ENCODE results near the gene TRAF2.
A peak's percentile ranks its signal among the peaks of the same experiment; 100 is the strongest.
"Not testable (repeated sequence)": the region's sequence is repeated elsewhere in the genome, so short reads cannot be mapped to it uniquely, and the experiment has no call there.

TRAF2 gene, protein sequence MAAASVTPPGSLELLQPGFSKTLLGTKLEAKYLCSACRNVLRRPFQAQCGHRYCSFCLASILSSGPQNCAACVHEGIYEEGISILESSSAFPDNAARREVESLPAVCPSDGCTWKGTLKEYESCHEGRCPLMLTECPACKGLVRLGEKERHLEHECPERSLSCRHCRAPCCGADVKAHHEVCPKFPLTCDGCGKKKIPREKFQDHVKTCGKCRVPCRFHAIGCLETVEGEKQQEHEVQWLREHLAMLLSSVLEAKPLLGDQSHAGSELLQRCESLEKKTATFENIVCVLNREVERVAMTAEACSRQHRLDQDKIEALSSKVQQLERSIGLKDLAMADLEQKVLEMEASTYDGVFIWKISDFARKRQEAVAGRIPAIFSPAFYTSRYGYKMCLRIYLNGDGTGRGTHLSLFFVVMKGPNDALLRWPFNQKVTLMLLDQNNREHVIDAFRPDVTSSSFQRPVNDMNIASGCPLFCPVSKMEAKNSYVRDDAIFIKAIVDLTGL

DNA sequence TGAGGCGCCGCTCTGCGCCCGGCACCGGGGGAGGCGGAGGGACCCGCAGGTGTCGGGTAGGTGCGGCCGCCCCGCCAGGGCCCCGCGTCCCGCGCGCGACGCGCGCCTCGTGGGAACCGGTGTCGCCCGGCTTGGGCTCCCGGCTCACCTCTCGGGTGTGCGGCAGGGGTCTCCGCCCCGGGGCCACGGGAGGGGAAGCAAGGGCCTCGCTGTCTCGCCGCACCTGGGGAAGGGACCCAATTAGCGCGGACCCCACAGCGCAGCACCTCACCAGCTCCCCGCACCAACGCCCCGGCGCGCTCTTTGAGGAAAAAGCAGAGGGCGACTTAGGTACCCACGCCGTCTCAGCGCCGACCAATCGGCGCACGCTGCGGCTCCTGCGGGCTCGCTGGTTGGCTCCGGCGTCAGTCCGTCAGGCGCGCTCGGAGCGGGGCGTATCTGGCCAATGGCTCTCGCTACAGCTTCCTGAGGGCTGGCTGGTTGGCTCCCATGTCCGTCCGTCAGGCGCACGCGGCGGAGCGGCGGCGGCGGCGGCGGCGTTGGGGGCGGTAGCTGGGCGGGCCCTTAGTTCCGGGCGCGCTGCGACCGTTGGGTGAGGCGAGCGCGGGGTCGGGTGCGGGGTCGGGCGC lies at the start of gene TRAF2:
TRAF2 (plus strand) TSS at position 567 of the 629 bp plus-strand sequence. CDS start 12,225 bp downstream, outside the sequence.
- no peaks in the 10 kb centered on the region for H3K9me2 ChIP-seq (ENCODE audit: low read depth, low read length)
- no peak within 1 kb of the TSS for H2AFZ ChIP-seq (ENCODE audit: low read length)
- H3K9ac ChIP-seq (ENCODE audit: low read length) = peak within 1 kb of the TSS; percentile 98
- H3K4me2 ChIP-seq (ENCODE audit: low read length) = peak within 1 kb of the TSS; percentile 83
- no peaks in the 10 kb centered on the region for H3F3A ChIP-seq (ENCODE audit: insufficient read depth, low read length)
- no peak for TF ChIP-seq EZH2 (IDR thresholded peaks at IDR 0.05; ENCODE audit: borderline replicate concordance, low read length)
- TF ChIP-seq, protein P1, sequence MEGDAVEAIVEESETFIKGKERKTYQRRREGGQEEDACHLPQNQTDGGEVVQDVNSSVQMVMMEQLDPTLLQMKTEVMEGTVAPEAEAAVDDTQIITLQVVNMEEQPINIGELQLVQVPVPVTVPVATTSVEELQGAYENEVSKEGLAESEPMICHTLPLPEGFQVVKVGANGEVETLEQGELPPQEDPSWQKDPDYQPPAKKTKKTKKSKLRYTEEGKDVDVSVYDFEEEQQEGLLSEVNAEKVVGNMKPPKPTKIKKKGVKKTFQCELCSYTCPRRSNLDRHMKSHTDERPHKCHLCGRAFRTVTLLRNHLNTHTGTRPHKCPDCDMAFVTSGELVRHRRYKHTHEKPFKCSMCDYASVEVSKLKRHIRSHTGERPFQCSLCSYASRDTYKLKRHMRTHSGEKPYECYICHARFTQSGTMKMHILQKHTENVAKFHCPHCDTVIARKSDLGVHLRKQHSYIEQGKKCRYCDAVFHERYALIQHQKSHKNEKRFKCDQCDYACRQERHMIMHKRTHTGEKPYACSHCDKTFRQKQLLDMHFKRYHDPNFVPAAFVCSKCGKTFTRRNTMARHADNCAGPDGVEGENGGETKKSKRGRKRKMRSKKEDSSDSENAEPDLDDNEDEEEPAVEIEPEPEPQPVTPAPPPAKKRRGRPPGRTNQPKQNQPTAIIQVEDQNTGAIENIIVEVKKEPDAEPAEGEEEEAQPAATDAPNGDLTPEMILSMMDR (IDR thresholded peaks at IDR 0.05; ENCODE audit: low read length) = no peak
- no peaks in the 10 kb centered on the region for H4K20me1 ChIP-seq (ENCODE audit: insufficient read depth, low read length)
- H3K27me3 ChIP-seq (ENCODE audit: insufficient read depth, low read length) = no peaks in the 10 kb centered on the region
- no peaks in the 10 kb centered on the region for H3K9me3 ChIP-seq (ENCODE audit: low read length)
- H3K4me3 ChIP-seq (ENCODE audit: low read depth, low read length, poor library complexity, severe bottlenecking) = peak within 1 kb of the TSS; percentile 98
- H3K36me3 ChIP-seq (ENCODE audit: insufficient read depth, low read length) = peaks cover 9% of the 10 kb centered on the region; the same call in 1 of the 2 replicates
- peaks cover 29% of the 10 kb centered on the region for H3K79me2 ChIP-seq (ENCODE audit: insufficient read depth, low read length)
- H3K27ac ChIP-seq (ENCODE audit: low read depth, low read length, poor library complexity, severe bottlenecking) = peak within 1 kb of the TSS; percentile 55
- H3K4me1 ChIP-seq (ENCODE audit: insufficient read depth, low read length, severe bottlenecking) = peaks cover 15% of the 10 kb centered on the region

DNA sequence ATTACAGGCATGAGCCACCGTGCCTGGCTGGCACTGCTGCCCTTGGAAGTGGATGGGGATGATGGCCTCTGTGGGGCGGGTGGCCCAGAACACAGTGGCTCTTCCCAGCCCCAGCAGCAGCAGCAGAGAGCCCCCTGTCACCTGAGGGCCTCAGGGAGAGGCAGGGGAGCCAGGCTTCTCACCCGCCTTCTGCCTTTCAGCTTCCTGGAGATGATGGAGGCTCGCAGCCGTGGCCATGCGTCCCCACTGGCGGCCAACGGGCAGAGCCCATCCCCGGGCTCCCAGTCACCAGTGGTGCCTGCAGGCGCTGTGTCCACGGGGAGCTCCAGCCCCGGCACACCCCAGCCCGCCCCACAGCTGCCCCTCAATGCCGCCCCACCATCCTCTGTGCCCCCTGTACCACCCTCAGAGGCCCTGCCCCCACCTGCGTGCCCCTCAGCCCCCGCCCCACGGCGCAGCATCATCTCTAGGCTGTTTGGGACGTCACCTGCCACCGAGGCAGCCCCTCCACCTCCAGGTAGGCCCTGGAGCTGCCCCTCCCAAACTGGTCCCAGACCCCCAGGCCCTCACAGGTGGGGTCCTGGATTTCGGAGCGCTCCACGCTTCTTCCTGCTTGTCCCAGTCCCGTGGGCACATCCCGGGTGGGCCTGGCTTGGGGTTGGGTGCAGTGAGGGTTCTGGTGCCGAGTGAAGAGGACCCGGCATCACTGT lies 49.0 kb upstream of the TRAF2 start:
- no peaks in the 10 kb centered on the region for H3K9me3 ChIP-seq (ENCODE audit: low read length)
- no peak overlapping the region for H3K27ac ChIP-seq (ENCODE audit: low read depth, low read length, poor library complexity, severe bottlenecking)

DNA sequence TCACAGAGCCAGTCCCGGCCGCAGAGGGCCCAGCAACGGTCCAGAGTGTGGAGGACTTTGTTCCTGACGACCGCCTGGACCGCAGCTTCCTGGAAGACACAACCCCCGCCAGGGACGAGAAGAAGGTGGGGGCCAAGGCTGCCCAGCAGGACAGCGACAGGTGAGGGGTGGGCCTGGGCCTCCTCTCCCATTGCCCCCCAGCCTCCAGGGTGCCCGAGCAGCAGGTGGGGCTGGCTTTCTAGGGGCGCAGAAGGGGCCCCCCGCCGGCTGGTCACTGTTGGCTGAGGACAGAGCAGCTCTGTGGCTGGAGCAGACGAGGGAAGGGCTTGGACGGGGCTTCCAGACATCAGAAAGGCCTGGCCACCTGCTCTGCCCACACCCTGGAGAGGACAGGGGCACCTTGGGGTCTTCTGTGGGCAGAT lies 48.4 kb upstream of the TRAF2 start:
- not testable (repeated sequence) for H3K27ac ChIP-seq (ENCODE audit: low read depth, low read length, poor library complexity, severe bottlenecking); H3K4me2 ChIP-seq (ENCODE audit: low read length); H2AFZ ChIP-seq (ENCODE audit: low read length); H3K4me3 ChIP-seq (ENCODE audit: low read depth, low read length, poor library complexity, severe bottlenecking); H3K9ac ChIP-seq (ENCODE audit: low read length); H3K27me3 ChIP-seq (ENCODE audit: insufficient read depth, low read length); H3K9me3 ChIP-seq (ENCODE audit: low read length); H3F3A ChIP-seq (ENCODE audit: insufficient read depth, low read length); H4K20me1 ChIP-seq (ENCODE audit: insufficient read depth, low read length); H3K9me2 ChIP-seq (ENCODE audit: low read depth, low read length); H3K79me2 ChIP-seq (ENCODE audit: insufficient read depth, low read length)
- peaks cover 41% of the 10 kb centered on the region for H3K36me3 ChIP-seq (ENCODE audit: insufficient read depth, low read length)
- peaks cover 16% of the 10 kb centered on the region for H3K4me1 ChIP-seq (ENCODE audit: insufficient read depth, low read length, severe bottlenecking)

More for the DNA sequence above, 49.0 kb upstream of the TRAF2 start:
- Histone ChIP-seq H4K20me1 (ENCODE audit: insufficient read depth, low read length) (no peaks in the 10 kb centered on the region), H3K9ac (ENCODE audit: low read length) (no peak overlapping the region), H3K4me2 (ENCODE audit: low read length) (no peak overlapping the region), H3F3A (ENCODE audit: insufficient read depth, low read length) (no peaks in the 10 kb centered on the region), H3K27me3 (ENCODE audit: insufficient read depth, low read length) (no peaks in the 10 kb centered on the region), H3K36me3 (ENCODE audit: insufficient read depth, low read length) (peaks cover 46% of the 10 kb centered on the region), H3K4me3 (ENCODE audit: low read depth, low read length, poor library complexity, severe bottlenecking) (no peak overlapping the region), H3K9me2 (ENCODE audit: low read depth, low read length) (no peaks in the 10 kb centered on the region), H3K4me1 (ENCODE audit: insufficient read depth, low read length, severe bottlenecking) (peaks cover 13% of the 10 kb centered on the region), H2AFZ (ENCODE audit: low read length) (no peak overlapping the region), H3K79me2 (ENCODE audit: insufficient read depth, low read length) (no peaks in the 10 kb centered on the region)
- TF ChIP-seq, protein P1 (IDR thresholded peaks at IDR 0.05; ENCODE audit: low read length) = no peak
- TF ChIP-seq EZH2 (IDR thresholded peaks at IDR 0.05; ENCODE audit: borderline replicate concordance, low read length) = no peak
